Measurements from ENCODE around the gene HCN1.
A peak's percentile ranks its signal among the peaks of the same experiment; 100 is the strongest.
"Not testable (repeated sequence)": the region's sequence is repeated elsewhere in the genome, so short reads cannot be mapped to it uniquely, and the experiment has no call there.

The HCN1 gene

DNA sequence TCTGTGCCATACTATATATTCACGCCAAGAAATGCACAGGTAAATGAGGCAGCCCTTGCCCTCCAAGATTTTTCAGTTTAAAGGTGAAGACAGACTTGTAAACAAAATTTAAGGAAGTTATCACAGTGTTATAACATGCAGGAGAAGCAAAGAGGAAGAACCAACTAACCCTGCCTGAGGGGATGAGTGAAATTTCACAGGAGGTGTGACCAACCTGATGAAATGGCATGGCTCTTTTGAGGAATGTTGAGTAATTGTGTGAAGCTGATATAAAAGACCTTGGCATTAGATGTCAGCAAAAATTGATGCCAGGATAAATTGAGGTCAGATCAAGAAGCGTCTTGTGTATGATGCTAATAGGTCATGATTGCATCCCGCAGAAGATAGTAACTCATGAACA is 86.5 kb downstream of the HCN1 start:
- DNase-seq: no peak

- peak; percentile 10 for DNase-seq
Measured at GRCh38 chr5:45604092-45604491, 92.1 kb downstream of the HCN1 start.

- DNase-seq: no peak
Measured at GRCh38 chr5:45601424-45601823, 94.8 kb downstream of the HCN1 start.

GRCh38 chr5:45596320-45596719 is 99.9 kb downstream of the HCN1 start:
- no peak for DNase-seq

- DNase-seq: not testable (repeated sequence)
Measured at GRCh38 chr5:45586001-45586400, 110.2 kb downstream of the HCN1 start.

DNA sequence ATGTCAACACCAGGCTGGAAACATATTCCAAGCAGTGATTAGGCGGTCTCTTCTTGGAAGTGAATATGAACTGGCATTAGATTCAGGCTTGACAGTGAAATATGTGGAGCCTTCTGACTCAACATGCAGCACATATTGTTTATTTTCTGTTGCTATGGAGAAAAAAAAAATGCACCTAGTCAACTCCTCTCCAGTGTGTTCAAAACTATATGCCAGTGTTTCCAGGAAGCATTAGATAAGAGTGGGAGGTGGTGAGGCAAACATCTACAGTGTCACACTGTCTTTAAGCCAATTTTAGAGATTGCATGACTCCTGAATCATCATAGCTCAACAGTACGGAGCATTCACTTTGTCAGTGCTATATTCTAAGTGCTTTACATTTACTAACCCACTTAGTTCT is 117.9 kb downstream of the HCN1 start:
- DNase-seq: no peak

- DNase-seq: no peak
Measured at GRCh38 chr5:45568813-45569212, 127.4 kb downstream of the HCN1 start.

GRCh38 chr5:45542421-45542820 is 153.8 kb downstream of the HCN1 start:
- DNase-seq: no peak

- no peak for DNase-seq
Measured at GRCh38 chr5:45533663-45534062, 162.5 kb downstream of the HCN1 start.

- no peak for DNase-seq
Measured at GRCh38 chr5:45532826-45533624, 163.2 kb downstream of the HCN1 start.

DNA sequence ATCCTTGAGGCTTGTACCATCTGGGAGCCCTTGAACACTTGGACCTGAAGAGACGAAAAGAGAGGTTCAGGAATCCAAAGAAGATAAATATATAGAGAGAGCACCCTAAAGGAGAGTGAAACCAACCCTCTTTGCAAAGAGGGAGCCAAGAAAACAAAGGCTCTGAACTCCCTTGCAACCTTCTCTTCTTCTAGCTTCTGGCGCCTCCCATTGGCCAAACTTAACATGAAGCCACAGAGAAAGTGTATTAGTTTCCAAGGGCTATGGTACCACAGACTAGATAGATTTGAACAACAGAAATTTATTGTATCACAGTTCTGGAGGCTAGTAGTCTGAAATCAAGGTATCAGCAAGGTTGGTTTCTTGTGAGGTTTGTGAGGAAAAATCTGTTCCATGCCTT is 175.1 kb downstream of the HCN1 start:
- peak; percentile 28 for DNase-seq

GRCh38 chr5:45512521-45512920 is 183.7 kb downstream of the HCN1 start:
- no peak for DNase-seq

- DNase-seq: no peak
Measured at GRCh38 chr5:45509371-45509770, 186.8 kb downstream of the HCN1 start.

- peak; percentile 31 for DNase-seq
Measured at GRCh38 chr5:45508135-45508534, 188.0 kb downstream of the HCN1 start.

- DNase-seq: peak; percentile 93
Measured at GRCh38 chr5:45507178-45507577, 189.0 kb downstream of the HCN1 start.

GRCh38 chr5:45499006-45499405 is 197.2 kb downstream of the HCN1 start:
- not testable (repeated sequence) for DNase-seq

DNA sequence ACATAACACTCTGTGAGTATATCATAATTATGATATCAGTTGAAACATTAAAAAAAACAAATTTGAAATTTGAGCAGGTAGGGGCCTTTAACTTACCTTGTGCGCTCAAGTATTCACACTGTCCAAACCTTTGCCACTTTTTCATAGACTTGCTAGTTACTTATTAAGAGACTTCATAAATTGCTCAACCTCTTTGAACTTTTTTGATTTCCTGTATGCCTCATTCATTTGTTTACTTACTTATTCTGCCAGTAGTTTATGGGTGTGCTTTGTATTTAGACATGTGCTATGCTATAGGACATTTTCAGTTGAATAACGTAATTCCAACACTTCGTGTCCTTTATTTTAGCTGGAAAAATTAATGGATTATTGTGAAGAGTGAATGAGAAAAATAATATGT is 204.8 kb downstream of the HCN1 start:
- no peak for DNase-seq

DNA sequence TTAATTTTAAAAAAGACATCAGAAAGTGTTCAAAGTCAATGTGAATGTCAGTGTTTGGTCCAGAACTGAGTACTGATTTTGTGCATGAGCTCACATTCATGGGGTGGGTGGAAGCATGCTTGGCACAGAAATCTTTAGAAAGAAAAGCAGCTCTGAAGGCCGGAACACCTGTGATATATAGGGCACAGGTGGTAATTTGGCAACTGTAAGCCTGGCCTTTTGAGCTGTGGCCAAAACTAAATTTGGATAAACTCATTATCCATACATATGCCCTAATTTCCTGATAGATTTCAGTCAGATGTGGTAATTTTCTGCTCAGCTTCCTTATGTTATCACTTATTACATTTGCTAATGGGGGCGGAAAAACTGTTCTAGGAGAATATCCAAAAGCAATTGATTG is 211.4 kb downstream of the HCN1 start:
- peak; percentile 32 for DNase-seq

GRCh38 chr5:45454114-45454513 is 242.1 kb downstream of the HCN1 start:
- DNase-seq: no peak

GRCh38 chr5:45444856-45445255 is 251.3 kb downstream of the HCN1 start:
- DNase-seq: not testable (repeated sequence)

DNA sequence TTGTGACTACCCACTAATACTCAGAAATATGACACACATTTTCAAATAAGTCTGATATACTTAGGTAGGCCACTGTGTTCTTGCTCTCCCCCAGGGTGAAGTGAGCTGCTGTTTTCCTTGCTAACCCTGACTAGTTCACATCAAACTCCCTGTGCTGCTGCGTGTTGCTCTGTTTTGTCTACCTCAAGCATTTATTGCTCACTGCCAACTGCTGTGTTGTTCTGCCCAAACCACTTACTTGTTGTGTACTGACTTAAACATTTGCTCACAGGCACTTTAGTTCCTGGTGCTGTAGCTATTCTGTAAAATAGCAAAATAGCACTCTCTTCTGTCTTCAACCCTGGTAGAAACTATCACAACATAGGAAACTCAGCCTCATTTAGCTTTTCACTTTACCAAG is 255.7 kb downstream of the HCN1 start:
- DNase-seq: no peak

GRCh38 chr5:45437752-45438151 is 258.4 kb downstream of the HCN1 start:
- no peak for DNase-seq

DNA sequence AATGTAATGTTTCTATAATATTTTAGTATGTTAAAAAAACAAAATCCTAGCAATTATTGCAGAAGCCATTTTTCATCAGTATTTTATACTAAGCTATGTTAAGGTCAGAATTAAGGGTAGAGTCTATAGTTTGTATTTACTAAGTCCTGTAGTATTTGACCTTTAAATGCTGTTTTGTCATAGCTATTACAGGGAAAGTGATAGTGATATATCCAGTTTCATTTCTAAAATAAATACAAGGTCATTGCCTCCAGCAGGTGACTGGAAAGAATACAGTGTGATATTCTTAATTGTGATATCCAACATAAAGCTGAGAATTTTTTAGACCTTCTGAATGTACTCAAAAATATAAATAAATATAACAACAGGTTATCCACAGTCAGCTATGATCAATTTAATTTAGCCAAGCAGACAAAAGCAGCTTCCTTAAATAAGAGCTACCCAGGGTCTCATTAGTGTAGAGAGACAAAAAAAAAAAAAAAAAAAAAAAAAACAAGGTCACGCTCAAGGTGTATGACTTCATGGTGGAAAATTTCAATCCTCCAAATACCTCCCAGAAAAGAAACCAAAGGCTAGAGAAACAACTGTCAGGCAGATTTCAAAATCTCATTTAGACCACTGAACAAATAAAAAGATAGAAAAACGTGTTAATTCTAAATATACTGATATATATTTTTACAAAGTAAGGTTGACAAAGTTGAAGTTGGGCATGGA is 278.7 kb downstream of the HCN1 start:
- no peak for DNase-seq

All from NCI-H1105 (cell line).